DND-41 (cell line): ENCODE results near the gene RAB40A.

ENCODE experiments used
- ATAC-seq: fragments of 200-7000 bp; cut with Tn5 transposase; 3 replicates; pipeline ENCODE4 v1.9.1; 2021; ENCODE audit warnings: low read depth; ENCODE audit not compliant: insufficient read depth
- DNase-seq: peaks from one replicate; pipeline ENCODE4 v3.0.0-alpha.2; 2020
- H2AFZ ChIP-seq: 2 replicates; pipeline ENCODE4 v1.6.0; 2012; ENCODE audit warnings: low read depth, low read length
- H3K27ac ChIP-seq: 2 replicates; pipeline ENCODE4 v1.5.1; 2012; ENCODE audit warnings: low read length, inconsistent platforms
- H3K27me3 ChIP-seq: fragments of 200-600 bp; sonication (generic); 2 replicates; pipeline ENCODE4 v1.6.0; 2012; ENCODE audit warnings: low read length, mild to moderate bottlenecking, inconsistent platforms; ENCODE audit not compliant: insufficient read depth, poor library complexity
- H3K36me3 ChIP-seq: 2 replicates; pipeline ENCODE4 v1.5.1; 2012; ENCODE audit warnings: low read length, inconsistent platforms; ENCODE audit not compliant: insufficient read depth
- H3K4me1 ChIP-seq: 2 replicates; pipeline ENCODE4 v1.5.1; 2012; ENCODE audit warnings: mild to moderate bottlenecking, low read length; ENCODE audit not compliant: insufficient read depth
- H3K4me2 ChIP-seq: 2 replicates; pipeline ENCODE4 v1.6.0; 2012; ENCODE audit warnings: mild to moderate bottlenecking, moderate library complexity, low read length, inconsistent platforms; ENCODE audit not compliant: insufficient read depth
- H3K4me3 ChIP-seq, 2 experiments: fragments of 200-600 bp in 1 of 2; shearing (Covaris generic) in 1 of 2; 2 replicates each; pipeline ENCODE4 v1.5.1; 2012 to 2016; ENCODE audit warnings: inconsistent platforms in 2 of 2, low read length in 2 of 2, mild to moderate bottlenecking in 2 of 2, low read depth in 1 of 2, moderate library complexity in 1 of 2
- H3K79me2 ChIP-seq: 2 replicates; pipeline ENCODE4 v1.6.0; 2012; ENCODE audit warnings: low read length, inconsistent platforms; ENCODE audit not compliant: insufficient read depth
- H3K9ac ChIP-seq: 2 replicates; pipeline ENCODE4 v1.6.0; 2012; ENCODE audit warnings: low read depth, mild to moderate bottlenecking, inconsistent platforms, low read length, moderate library complexity
- H3K9me3 ChIP-seq: 2 replicates; pipeline ENCODE4 v1.5.1; 2012; ENCODE audit warnings: low read length, moderate library complexity, mild to moderate bottlenecking, inconsistent platforms; ENCODE audit not compliant: insufficient read depth, severe bottlenecking
- H4K20me1 ChIP-seq: 2 replicates; pipeline ENCODE4 v1.6.0; 2012; ENCODE audit warnings: low read length; ENCODE audit not compliant: insufficient read depth
- CTCF ChIP-seq: IDR thresholded peaks from 2 replicates; pipeline ENCODE4 v1.5.1; 2012; ENCODE audit warnings: borderline replicate concordance, low read length, moderate library complexity, mild to moderate bottlenecking; ENCODE audit not compliant: poor library complexity, severe bottlenecking; ENCODE audit errors: extremely low read depth
- EZH2 ChIP-seq: IDR thresholded peaks from 3 replicates; pipeline ENCODE4 v1.6.1; 2012; ENCODE audit warnings: borderline replicate concordance, low read depth, mild to moderate bottlenecking, moderate library complexity, low read length, inconsistent platforms; ENCODE audit not compliant: severe bottlenecking

Gene RAB40A

GRCh38 chrX:103513067-103513466, 6.2 kb downstream of the RAB40A start:
- Histone ChIP-seq H3K27me3 (no peaks in the 10 kb centered on the region), H3K9ac (no peak overlapping the region), H3K9me3 (no peaks in the 10 kb centered on the region), H4K20me1 (no peaks in the 10 kb centered on the region), H3K79me2 (no peaks in the 10 kb centered on the region), H3K4me1 (no peaks in the 10 kb centered on the region), H2AFZ (no peak overlapping the region), H3K36me3 (no peaks in the 10 kb centered on the region), H3K4me2 (no peak overlapping the region), H3K27ac (no peak overlapping the region), H3K4me3 (no peak overlapping the region)
- no peak for ATAC-seq
- DNase-seq: no peak
- TF ChIP-seq EZH2 (no peak), CTCF (no peak)

DNA sequence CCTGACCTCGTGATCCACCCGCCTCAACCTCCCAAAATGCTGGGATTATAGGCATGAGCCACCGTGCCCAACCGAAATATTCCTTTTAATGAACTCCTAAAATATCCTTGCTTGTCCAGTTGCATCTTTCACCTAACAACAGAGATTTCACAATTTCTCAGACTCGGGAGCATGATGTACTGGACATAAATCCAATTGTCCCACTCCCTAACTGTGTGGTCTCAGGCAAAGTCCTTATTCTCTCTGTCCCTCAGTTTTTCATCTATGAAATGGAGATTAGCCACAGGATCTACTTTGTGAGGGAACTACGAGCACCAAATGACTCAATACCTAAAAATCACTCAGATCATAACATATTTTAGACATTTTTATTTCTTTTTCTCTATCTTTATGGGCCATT, 9.3 kb downstream of the RAB40A start:
- Histone ChIP-seq H3K27ac (no peak overlapping the region), H3K4me3 (no peak overlapping the region), H3K4me1 (no peaks in the 10 kb centered on the region), H3K79me2 (no peaks in the 10 kb centered on the region), H3K36me3 (no peaks in the 10 kb centered on the region), H3K9ac (no peak overlapping the region), H2AFZ (no peak overlapping the region), H3K27me3 (no peaks in the 10 kb centered on the region), H4K20me1 (no peaks in the 10 kb centered on the region), H3K9me3 (no peaks in the 10 kb centered on the region), H3K4me2 (no peak overlapping the region)
- no peak for TF ChIP-seq EZH2
- TF ChIP-seq CTCF: no peak
- DNase-seq (no peak), ATAC-seq (no peak)

- Histone ChIP-seq H3K4me1 (no peaks in the 10 kb centered on the region), H3K79me2 (no peaks in the 10 kb centered on the region), H4K20me1 (no peaks in the 10 kb centered on the region), H3K36me3 (no peaks in the 10 kb centered on the region), H3K4me3 (no peak overlapping the region), H2AFZ (no peak overlapping the region), H3K27ac (no peak overlapping the region), H3K27me3 (no peaks in the 10 kb centered on the region), H3K9ac (no peak overlapping the region), H3K4me2 (no peak overlapping the region), H3K9me3 (no peaks in the 10 kb centered on the region)
- TF ChIP-seq CTCF: no peak
- no peak for TF ChIP-seq EZH2
- DNase-seq (no peak), ATAC-seq (no peak)
Observed at GRCh38 chrX:103503853-103504207, 15.5 kb downstream of the RAB40A start.
